Measurements from ENCODE around the gene TNS3. TPM values are rescaled to one million over a fixed set of nuclear protein-coding genes. Genes with fewer than 3 reads are reported as not detected.

The TNS3 gene
- total RNA-seq, 1 experiment from 2014 or later: 533 TPM

DNA sequence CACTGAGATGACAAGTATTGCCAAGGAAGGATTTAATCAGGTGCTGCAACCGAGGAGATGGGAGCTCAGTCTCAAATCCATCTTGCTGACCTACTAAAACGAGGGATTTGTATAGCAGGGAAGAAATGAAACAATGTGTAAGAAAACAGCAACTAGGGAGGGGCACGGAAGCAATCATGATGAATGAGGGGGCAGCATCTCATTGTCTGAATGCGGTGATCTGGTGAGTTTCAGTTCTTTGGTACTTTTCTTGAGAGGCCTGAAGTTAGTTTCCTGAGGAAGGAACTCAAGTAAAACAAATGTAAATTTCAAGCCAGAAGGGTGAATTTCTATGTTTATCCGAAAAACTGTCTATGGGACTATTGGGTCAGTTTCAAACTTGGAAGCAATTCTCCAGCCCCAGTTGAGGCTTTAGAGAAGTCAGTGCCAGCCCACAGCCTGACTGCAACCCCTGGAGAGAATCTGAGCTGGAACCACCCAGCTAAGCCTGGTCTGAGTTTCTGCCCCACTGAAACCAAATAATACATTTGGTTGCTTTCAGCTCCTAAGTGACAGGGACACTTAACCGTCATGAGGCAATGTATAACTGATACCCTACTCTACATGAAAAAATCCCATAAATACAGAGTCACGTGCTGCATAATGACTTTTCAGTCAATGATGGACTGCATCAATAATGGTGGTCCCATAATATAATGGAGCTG is 45.8 kb upstream of the TNS3 start:
- BruUV-seq (replicated peaks): no TSS peak
- POLR2A ChIA-PET: no interaction called here

DNA sequence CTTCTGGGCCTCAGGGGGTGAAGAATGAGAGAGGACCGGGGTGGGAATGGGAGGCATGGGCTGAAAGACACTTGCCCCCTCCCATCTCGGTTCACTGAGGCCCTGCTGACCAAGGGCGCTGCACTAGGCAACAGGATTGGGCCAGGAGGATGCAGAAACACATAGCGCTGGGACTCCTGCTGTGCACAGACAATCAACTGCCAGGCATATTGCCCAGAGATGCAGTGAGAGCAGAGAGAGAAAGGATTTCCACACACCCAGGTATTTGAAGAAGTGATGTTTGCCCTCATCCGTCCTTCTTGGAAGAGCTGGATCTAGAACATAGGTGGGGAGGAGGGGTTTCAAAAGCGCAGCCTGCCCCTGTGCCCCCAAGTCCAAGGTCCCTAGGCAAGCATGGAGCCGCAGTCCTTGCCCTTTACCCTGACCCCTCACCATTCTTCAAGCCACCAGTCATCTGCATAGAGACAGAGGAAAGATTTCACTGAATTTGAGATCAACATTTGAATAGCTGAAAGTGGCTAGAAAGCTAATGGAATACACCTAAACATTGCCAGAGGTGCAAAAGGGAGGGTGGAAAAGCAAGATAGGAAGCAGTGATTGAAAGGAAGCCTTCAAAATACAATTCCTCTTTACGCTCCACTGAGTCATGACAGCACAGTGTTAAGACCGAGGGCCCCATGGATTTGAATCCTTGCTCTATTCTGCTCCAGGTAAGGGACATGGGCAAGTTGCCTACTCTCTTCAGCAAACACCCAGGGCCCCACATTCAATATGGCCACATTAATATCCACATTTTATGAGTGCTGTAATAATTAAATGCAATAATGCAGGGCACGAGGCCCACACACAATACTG is 44.2 kb upstream of the TNS3 start:
- TF ChIP-seq TCF7L2 (IDR thresholded peaks at IDR 0.05; ENCODE audit: low read depth, low read length) (no peak), SIN3A (IDR thresholded peaks at IDR 0.05; ENCODE audit: borderline replicate concordance, insufficient read depth, low read depth, low read length) (no peak), POLR2AphosphoS5 (IDR thresholded peaks at IDR 0.05; ENCODE audit: low read depth, low read length) (no peak)
- TF ChIP-seq, protein P1, sequence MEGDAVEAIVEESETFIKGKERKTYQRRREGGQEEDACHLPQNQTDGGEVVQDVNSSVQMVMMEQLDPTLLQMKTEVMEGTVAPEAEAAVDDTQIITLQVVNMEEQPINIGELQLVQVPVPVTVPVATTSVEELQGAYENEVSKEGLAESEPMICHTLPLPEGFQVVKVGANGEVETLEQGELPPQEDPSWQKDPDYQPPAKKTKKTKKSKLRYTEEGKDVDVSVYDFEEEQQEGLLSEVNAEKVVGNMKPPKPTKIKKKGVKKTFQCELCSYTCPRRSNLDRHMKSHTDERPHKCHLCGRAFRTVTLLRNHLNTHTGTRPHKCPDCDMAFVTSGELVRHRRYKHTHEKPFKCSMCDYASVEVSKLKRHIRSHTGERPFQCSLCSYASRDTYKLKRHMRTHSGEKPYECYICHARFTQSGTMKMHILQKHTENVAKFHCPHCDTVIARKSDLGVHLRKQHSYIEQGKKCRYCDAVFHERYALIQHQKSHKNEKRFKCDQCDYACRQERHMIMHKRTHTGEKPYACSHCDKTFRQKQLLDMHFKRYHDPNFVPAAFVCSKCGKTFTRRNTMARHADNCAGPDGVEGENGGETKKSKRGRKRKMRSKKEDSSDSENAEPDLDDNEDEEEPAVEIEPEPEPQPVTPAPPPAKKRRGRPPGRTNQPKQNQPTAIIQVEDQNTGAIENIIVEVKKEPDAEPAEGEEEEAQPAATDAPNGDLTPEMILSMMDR (IDR thresholded peaks at IDR 0.05): no peak
- TF ChIP-seq, protein P2, sequence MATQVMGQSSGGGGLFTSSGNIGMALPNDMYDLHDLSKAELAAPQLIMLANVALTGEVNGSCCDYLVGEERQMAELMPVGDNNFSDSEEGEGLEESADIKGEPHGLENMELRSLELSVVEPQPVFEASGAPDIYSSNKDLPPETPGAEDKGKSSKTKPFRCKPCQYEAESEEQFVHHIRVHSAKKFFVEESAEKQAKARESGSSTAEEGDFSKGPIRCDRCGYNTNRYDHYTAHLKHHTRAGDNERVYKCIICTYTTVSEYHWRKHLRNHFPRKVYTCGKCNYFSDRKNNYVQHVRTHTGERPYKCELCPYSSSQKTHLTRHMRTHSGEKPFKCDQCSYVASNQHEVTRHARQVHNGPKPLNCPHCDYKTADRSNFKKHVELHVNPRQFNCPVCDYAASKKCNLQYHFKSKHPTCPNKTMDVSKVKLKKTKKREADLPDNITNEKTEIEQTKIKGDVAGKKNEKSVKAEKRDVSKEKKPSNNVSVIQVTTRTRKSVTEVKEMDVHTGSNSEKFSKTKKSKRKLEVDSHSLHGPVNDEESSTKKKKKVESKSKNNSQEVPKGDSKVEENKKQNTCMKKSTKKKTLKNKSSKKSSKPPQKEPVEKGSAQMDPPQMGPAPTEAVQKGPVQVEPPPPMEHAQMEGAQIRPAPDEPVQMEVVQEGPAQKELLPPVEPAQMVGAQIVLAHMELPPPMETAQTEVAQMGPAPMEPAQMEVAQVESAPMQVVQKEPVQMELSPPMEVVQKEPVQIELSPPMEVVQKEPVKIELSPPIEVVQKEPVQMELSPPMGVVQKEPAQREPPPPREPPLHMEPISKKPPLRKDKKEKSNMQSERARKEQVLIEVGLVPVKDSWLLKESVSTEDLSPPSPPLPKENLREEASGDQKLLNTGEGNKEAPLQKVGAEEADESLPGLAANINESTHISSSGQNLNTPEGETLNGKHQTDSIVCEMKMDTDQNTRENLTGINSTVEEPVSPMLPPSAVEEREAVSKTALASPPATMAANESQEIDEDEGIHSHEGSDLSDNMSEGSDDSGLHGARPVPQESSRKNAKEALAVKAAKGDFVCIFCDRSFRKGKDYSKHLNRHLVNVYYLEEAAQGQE (IDR thresholded peaks at IDR 0.05; ENCODE audit: insufficient read depth in 1 of 2, low read depth in 2 of 2, low read length in 1 of 2): no peak
- in situ Hi-C loops (cut with HindIII; ENCODE audit: low pct_unique_long_range_greater_than_20kb, low sequenced_read_pairs) (no loop called here), intact Hi-C loops (cut with micrococcal nuclease; ENCODE audit: unreplicated experiment) (no loop called here)
- BruUV-seq (replicated peaks): no TSS peak
- no peaks in the 10 kb centered on the region for H3K9me3 ChIP-seq (ENCODE audit: control insufficient read depth, insufficient read depth, low read depth, low read length)
- H3K36me3 ChIP-seq (ENCODE audit: control insufficient read depth, insufficient read depth, low read length): no peaks in the 10 kb centered on the region
- H3K27me3 ChIP-seq (ENCODE audit: control insufficient read depth, insufficient read depth, low read length): no peaks in the 10 kb centered on the region
- peaks cover 50% of the 10 kb centered on the region for H3K4me1 ChIP-seq (ENCODE audit: control insufficient read depth, insufficient read depth, low read length)
- peak overlapping the region; percentile 100 for H3K27ac ChIP-seq (ENCODE audit: low read length)
- DNase-seq (ENCODE audit: low read depth, low spot score) (no peak), ATAC-seq (peak; percentile 79)
- no peak overlapping the region for H3K4me3 ChIP-seq (ENCODE audit: low read depth in 2 of 2, low read length in 2 of 2)
- ChIA-PET CTCF (no interaction called here), POLR2A (interaction anchor here (0.5 to 1.0 kb wide), 4 partner anchors 15 to 142 kb away, joined by 3 to 18 read pairs (median 5); no protein-coding TSS in a partner anchor)

More for the DNA sequence above, 45.8 kb upstream of the TNS3 start:
- intact Hi-C loops (cut with micrococcal nuclease; ENCODE audit: unreplicated experiment) (no loop called here), in situ Hi-C loops (cut with HindIII; ENCODE audit: low pct_unique_long_range_greater_than_20kb, low sequenced_read_pairs) (no loop called here)
- Histone ChIP-seq H3K27me3 (ENCODE audit: control insufficient read depth, insufficient read depth, low read length) (no peaks in the 10 kb centered on the region), H3K4me1 (ENCODE audit: control insufficient read depth, insufficient read depth, low read length) (peaks cover 61% of the 10 kb centered on the region), H3K4me3 (ENCODE audit: low read depth in 2 of 2, low read length in 2 of 2) (no peak overlapping the region), H3K27ac (ENCODE audit: low read length) (peak overlapping the region; percentile 100), H3K9me3 (ENCODE audit: control insufficient read depth, insufficient read depth, low read depth, low read length) (no peaks in the 10 kb centered on the region), H3K36me3 (ENCODE audit: control insufficient read depth, insufficient read depth, low read length) (no peaks in the 10 kb centered on the region)
- ATAC-seq (no peak), DNase-seq (ENCODE audit: low read depth, low spot score) (no peak)
- CTCF ChIA-PET: interaction anchor here (1.1 kb wide), 1 partner anchor 17 kb away, joined by 8 read pairs; no protein-coding TSS in a partner anchor
- no peak for TF ChIP-seq TCF7L2 (IDR thresholded peaks at IDR 0.05; ENCODE audit: low read depth, low read length)
- TF ChIP-seq, protein P1 (IDR thresholded peaks at IDR 0.05): no peak
- no peak for TF ChIP-seq POLR2AphosphoS5 (IDR thresholded peaks at IDR 0.05; ENCODE audit: low read depth, low read length)
- TF ChIP-seq SIN3A (IDR thresholded peaks at IDR 0.05; ENCODE audit: borderline replicate concordance, insufficient read depth, low read depth, low read length): no peak
- TF ChIP-seq, protein P2 (IDR thresholded peaks at IDR 0.05; ENCODE audit: insufficient read depth in 1 of 2, low read depth in 2 of 2, low read length in 1 of 2): no peak
